ENCODE measurements around the gene FSTL1.

The FSTL1 gene

GRCh38 chr3:120438216-120438615, 12.6 kb downstream of the FSTL1 start:
- no peak for DNase-seq

- DNase-seq, result no peak
Measured at GRCh38 chr3:120437559-120437958, 13.2 kb downstream of the FSTL1 start.

GRCh38 chr3:120436523-120437050, 14.2 kb downstream of the FSTL1 start:
- no peak for DNase-seq

- no peak for DNase-seq
Measured at GRCh38 chr3:120435621-120436020, 15.2 kb downstream of the FSTL1 start.

- no peak for DNase-seq
Measured at GRCh38 chr3:120433662-120434331, 17.0 kb downstream of the FSTL1 start.

GRCh38 chr3:120432150-120432860, 18.5 kb downstream of the FSTL1 start:
- no peak for DNase-seq

- no peak for DNase-seq
Measured at GRCh38 chr3:120429921-120430361, 20.9 kb downstream of the FSTL1 start.

- no peak for DNase-seq
Measured at GRCh38 chr3:120428924-120429323, 21.9 kb downstream of the FSTL1 start.

GRCh38 chr3:120427201-120427600, 23.6 kb downstream of the FSTL1 start:
- no peak for DNase-seq

- no peak for DNase-seq
Measured at GRCh38 chr3:120425572-120426250, 25.1 kb downstream of the FSTL1 start.

- DNase-seq, result no peak
Measured at GRCh38 chr3:120424976-120425570, 25.7 kb downstream of the FSTL1 start.

GRCh38 chr3:120424506-120424905, 26.3 kb downstream of the FSTL1 start:
- no peak for DNase-seq

- no peak for DNase-seq
Measured at GRCh38 chr3:120423432-120423831, 27.4 kb downstream of the FSTL1 start.

GRCh38 chr3:120421926-120422325, 28.9 kb downstream of the FSTL1 start:
- DNase-seq, result no peak

GRCh38 chr3:120420928-120421551, 29.8 kb downstream of the FSTL1 start:
- DNase-seq, result no peak

GRCh38 chr3:120420360-120420759, 30.4 kb downstream of the FSTL1 start:
- DNase-seq, result no peak

- no peak for DNase-seq
Measured at GRCh38 chr3:120419797-120420196, 31.0 kb downstream of the FSTL1 start.

- DNase-seq, result peak; percentile 40
Measured at GRCh38 chr3:120418866-120419490, 31.8 kb downstream of the FSTL1 start.

- DNase-seq, result no peak
Measured at GRCh38 chr3:120418446-120418845, 32.3 kb downstream of the FSTL1 start.

- peak; percentile 92 for DNase-seq
Measured at GRCh38 chr3:120417272-120417911, 33.4 kb downstream of the FSTL1 start.

GRCh38 chr3:120416868-120417267, 33.9 kb downstream of the FSTL1 start:
- no peak for DNase-seq

- DNase-seq, result no peak
Measured at GRCh38 chr3:120415756-120416155, 35.0 kb downstream of the FSTL1 start.
